Measurements from ENCODE around the gene ACO2.
"Not testable (repeated sequence)": the region's sequence is repeated elsewhere in the genome, so short reads cannot be mapped to it uniquely, and the experiment has no call there.

The ACO2 gene

GRCh38 chr22:41447435-41448188 is 21.3 kb upstream of the ACO2 start:
- peak; percentile 34 for DNase-seq (ENCODE audit: low read depth)
- peak overlapping the region; percentile 84 for H3K4me3 ChIP-seq (ENCODE audit: low read depth, low read length)

- H3K4me3 ChIP-seq (ENCODE audit: low read depth, low read length), result peak overlapping the region; percentile 84
- peak; percentile 99 for DNase-seq (ENCODE audit: low read depth)
Observed at GRCh38 chr22:41448189-41448808, 20.6 kb upstream of the ACO2 start.

GRCh38 chr22:41458161-41458728 is 10.7 kb upstream of the ACO2 start:
- no peak for DNase-seq (ENCODE audit: low read depth)
- no peak overlapping the region for H3K4me3 ChIP-seq (ENCODE audit: low read depth, low read length)

- DNase-seq (ENCODE audit: low read depth), result no peak
- no peak overlapping the region for H3K4me3 ChIP-seq (ENCODE audit: low read depth, low read length)
Observed at GRCh38 chr22:41459431-41459830, 9.5 kb upstream of the ACO2 start.

- not testable (repeated sequence) for H3K4me3 ChIP-seq (ENCODE audit: low read depth, low read length)
Observed at GRCh38 chr22:41460071-41460470, 8.8 kb upstream of the ACO2 start.

GRCh38 chr22:41461901-41462300 is 7.0 kb upstream of the ACO2 start:
- no peak for DNase-seq (ENCODE audit: low read depth)
- H3K4me3 ChIP-seq (ENCODE audit: low read depth, low read length), result no peak overlapping the region

More at GRCh38 chr22:41460071-41460470, 8.8 kb upstream of the ACO2 start:
- DNase-seq (ENCODE audit: low read depth), result not testable (repeated sequence)

- peak overlapping the region; percentile 85 for H3K4me3 ChIP-seq (ENCODE audit: low read depth, low read length)
- no peak for DNase-seq (ENCODE audit: low read depth)
Observed at GRCh38 chr22:41469218-41469851, 418 bp downstream of the ACO2 start.

GRCh38 chr22:41470886-41471285 is 2.0 kb downstream of the ACO2 start:
- no peak for DNase-seq (ENCODE audit: low read depth)
- no peak overlapping the region for H3K4me3 ChIP-seq (ENCODE audit: low read depth, low read length)

- no peak overlapping the region for H3K4me3 ChIP-seq (ENCODE audit: low read depth, low read length)
- no peak for DNase-seq (ENCODE audit: low read depth)
Observed at GRCh38 chr22:41471568-41471967, 2.7 kb downstream of the ACO2 start.

GRCh38 chr22:41474872-41475451 is 6.0 kb downstream of the ACO2 start:
- no peak for DNase-seq (ENCODE audit: low read depth)

GRCh38 chr22:41478473-41478872 is 9.6 kb downstream of the ACO2 start:
- no peak overlapping the region for H3K4me3 ChIP-seq (ENCODE audit: low read depth, low read length)

More at GRCh38 chr22:41474872-41475451, 6.0 kb downstream of the ACO2 start:
- no peak overlapping the region for H3K4me3 ChIP-seq (ENCODE audit: low read depth, low read length)

GRCh38 chr22:41478891-41479521 is 10.1 kb downstream of the ACO2 start:
- peak; percentile 83 for DNase-seq (ENCODE audit: low read depth)
- no peak overlapping the region for H3K4me3 ChIP-seq (ENCODE audit: low read depth, low read length)

More at GRCh38 chr22:41478473-41478872, 9.6 kb downstream of the ACO2 start:
- no peak for DNase-seq (ENCODE audit: low read depth)

GRCh38 chr22:41479671-41480396 is 10.9 kb downstream of the ACO2 start:
- DNase-seq (ENCODE audit: low read depth), result peak; percentile 65
- no peak overlapping the region for H3K4me3 ChIP-seq (ENCODE audit: low read depth, low read length)

GRCh38 chr22:41480397-41480735 is 11.4 kb downstream of the ACO2 start:
- H3K4me3 ChIP-seq (ENCODE audit: low read depth, low read length), result no peak overlapping the region

GRCh38 chr22:41481131-41481830 is 12.4 kb downstream of the ACO2 start:
- DNase-seq (ENCODE audit: low read depth), result no peak
- no peak overlapping the region for H3K4me3 ChIP-seq (ENCODE audit: low read depth, low read length)

More at GRCh38 chr22:41480397-41480735, 11.4 kb downstream of the ACO2 start:
- DNase-seq (ENCODE audit: low read depth), result peak; percentile 72

GRCh38 chr22:41481925-41482318 is 13.0 kb downstream of the ACO2 start:
- H3K4me3 ChIP-seq (ENCODE audit: low read depth, low read length), result no peak overlapping the region
- no peak for DNase-seq (ENCODE audit: low read depth)

- H3K4me3 ChIP-seq (ENCODE audit: low read depth, low read length), result no peak overlapping the region
- DNase-seq (ENCODE audit: low read depth), result no peak
Observed at GRCh38 chr22:41482319-41482935, 13.5 kb downstream of the ACO2 start.

GRCh38 chr22:41485033-41485432 is 16.1 kb downstream of the ACO2 start:
- no peak overlapping the region for H3K4me3 ChIP-seq (ENCODE audit: low read depth, low read length)
- no peak for DNase-seq (ENCODE audit: low read depth)
